Measurements from ENCODE around the gene MDM2.
"Not testable (repeated sequence)": the region's sequence is repeated elsewhere in the genome, so short reads cannot be mapped to it uniquely, and the experiment has no call there.

- TF ChIP-seq CTCF (conservative IDR thresholded peaks at IDR 0.05; ENCODE audit: low read length); EZH2phosphoT487 (IDR thresholded peaks at IDR 0.05; ENCODE audit: borderline replicate concordance, low read depth, low read length): not testable (repeated sequence)
These were observed 3.6 kb downstream of the MDM2 start for GRCh38 chr12:68811573-68811972.

Data from OCI-LY7 (cell line).